ENCODE results near the gene SRP19.

The SRP19 gene

GRCh38 chr5:112870966-112871365, 9.9 kb downstream of the SRP19 start:
- H3K18ac ChIP-seq (ENCODE audit: low read length): no peak overlapping the region
- H2BK5ac ChIP-seq (ENCODE audit: low read length): no peak overlapping the region
- no peak overlapping the region for H3K4me2 ChIP-seq (ENCODE audit: insufficient read depth, low read length, poor library complexity, severe bottlenecking)
- DNase-seq (ENCODE audit: low spot score): no peak
- H2AK5ac ChIP-seq (ENCODE audit: low read depth, low read length): no peak overlapping the region
- H3K27ac ChIP-seq (replicated peaks; ENCODE audit: low read length): no peak overlapping the region
- H3K4me1 ChIP-seq (ENCODE audit: control insufficient read depth in 2 of 2, insufficient read depth in 1 of 2, low read depth in 1 of 2, low read length in 2 of 2): no peaks in the 10 kb centered on the region
- H3K9ac ChIP-seq (ENCODE audit: low read depth, low read length, poor library complexity): no peak overlapping the region
- peaks cover 9 to 85% of the 10 kb centered on the region in 2 donors for H3K36me3 ChIP-seq (replicated peaks in 1 of 2; ENCODE audit: control insufficient read depth in 2 of 2, insufficient read depth in 2 of 2, low read length in 2 of 2)
- H3K14ac ChIP-seq (ENCODE audit: low read length): no peak overlapping the region
- H2BK12ac ChIP-seq (ENCODE audit: low read length): no peak overlapping the region
- no peak overlapping the region for H3K23ac ChIP-seq (ENCODE audit: low read depth, low read length, poor library complexity)
- no peak overlapping the region for H3K4ac ChIP-seq (ENCODE audit: low read length)
- no peaks in the 10 kb centered on the region for H3K9me3 ChIP-seq (replicated peaks in 1 of 2; ENCODE audit: control insufficient read depth in 2 of 2, insufficient read depth in 1 of 2, low read depth in 1 of 2, low read length in 2 of 2)
- H2BK15ac ChIP-seq (ENCODE audit: low read length): no peak overlapping the region
- H2BK120ac ChIP-seq (ENCODE audit: low read depth, low read length): no peak overlapping the region
- H4K8ac ChIP-seq (ENCODE audit: low read depth, low read length): no peak overlapping the region
- no peaks in the 10 kb centered on the region for H3K27me3 ChIP-seq (ENCODE audit: control insufficient read depth in 3 of 3, insufficient read depth in 3 of 3, low read depth in 1 of 3, low read length in 3 of 3)
- no peak overlapping the region for H4K91ac ChIP-seq (ENCODE audit: low read depth, low read length, poor library complexity)
- H3K4me3 ChIP-seq (ENCODE audit: low read length in 2 of 2): no peak overlapping the region
- WGBS, 2 donors (ENCODE audit: extremely low coverage in 2 of 2, insufficient read length in 2 of 2, insufficient replicate concordance in 1 of 2): no CpG with 5 or more reads among the region's 3 CpGs
- peaks cover 4% of the 10 kb centered on the region for H3K79me1 ChIP-seq (ENCODE audit: low read depth, low read length)
- no peak overlapping the region for H2AFZ ChIP-seq (ENCODE audit: low read length)

GRCh38 chr5:112876362-112876761, 15.3 kb downstream of the SRP19 start:
- no peak overlapping the region for H2BK15ac ChIP-seq (ENCODE audit: low read length)
- H2BK120ac ChIP-seq (ENCODE audit: low read depth, low read length): no peak overlapping the region
- no peaks in the 10 kb centered on the region for H3K79me1 ChIP-seq (ENCODE audit: low read depth, low read length)
- H2BK12ac ChIP-seq (ENCODE audit: low read length): no peak overlapping the region
- no peak overlapping the region for H2BK5ac ChIP-seq (ENCODE audit: low read length)
- no peak overlapping the region for H4K91ac ChIP-seq (ENCODE audit: low read depth, low read length, poor library complexity)
- no CpG with 5 or more reads among the region's 2 CpGs for WGBS, 2 donors (ENCODE audit: extremely low coverage in 2 of 2, insufficient read length in 2 of 2, insufficient replicate concordance in 1 of 2)
- H3K4me3 ChIP-seq (ENCODE audit: low read length in 2 of 2): no peak overlapping the region
- H3K18ac ChIP-seq (ENCODE audit: low read length): no peak overlapping the region
- H3K4ac ChIP-seq (ENCODE audit: low read length): no peak overlapping the region
- no peak overlapping the region for H4K8ac ChIP-seq (ENCODE audit: low read depth, low read length)
- no peak overlapping the region for H2AK5ac ChIP-seq (ENCODE audit: low read depth, low read length)
- no peak overlapping the region for H2AFZ ChIP-seq (ENCODE audit: low read length)
- no peak overlapping the region for H3K27ac ChIP-seq (replicated peaks; ENCODE audit: low read length)
- no peak overlapping the region for H3K14ac ChIP-seq (ENCODE audit: low read length)
- no peak overlapping the region for H3K4me2 ChIP-seq (ENCODE audit: insufficient read depth, low read length, poor library complexity, severe bottlenecking)
- H3K27me3 ChIP-seq (ENCODE audit: control insufficient read depth in 3 of 3, insufficient read depth in 3 of 3, low read depth in 1 of 3, low read length in 3 of 3): no peaks in the 10 kb centered on the region
- no peaks in the 10 kb centered on the region for H3K9me3 ChIP-seq (replicated peaks in 1 of 2; ENCODE audit: control insufficient read depth in 2 of 2, insufficient read depth in 1 of 2, low read depth in 1 of 2, low read length in 2 of 2)
- peaks cover 4 to 83% of the 10 kb centered on the region in 2 donors for H3K36me3 ChIP-seq (replicated peaks in 1 of 2; ENCODE audit: control insufficient read depth in 2 of 2, insufficient read depth in 2 of 2, low read length in 2 of 2)
- DNase-seq (ENCODE audit: low spot score): no peak
- no peak overlapping the region for H3K23ac ChIP-seq (ENCODE audit: low read depth, low read length, poor library complexity)
- H3K4me1 ChIP-seq (ENCODE audit: control insufficient read depth in 2 of 2, insufficient read depth in 1 of 2, low read depth in 1 of 2, low read length in 2 of 2): no peaks in the 10 kb centered on the region
- H3K9ac ChIP-seq (ENCODE audit: low read depth, low read length, poor library complexity): no peak overlapping the region

GRCh38 chr5:112878101-112878500, 17.0 kb downstream of the SRP19 start:
- H3K18ac ChIP-seq (ENCODE audit: low read length): no peak overlapping the region
- H3K4ac ChIP-seq (ENCODE audit: low read length): no peak overlapping the region
- no CpG with 5 or more reads among the region's 4 CpGs for WGBS, 2 donors (ENCODE audit: extremely low coverage in 2 of 2, insufficient read length in 2 of 2, insufficient replicate concordance in 1 of 2)
- H3K9me3 ChIP-seq (replicated peaks in 1 of 2; ENCODE audit: control insufficient read depth in 2 of 2, insufficient read depth in 1 of 2, low read depth in 1 of 2, low read length in 2 of 2): no peaks in the 10 kb centered on the region
- H3K23ac ChIP-seq (ENCODE audit: low read depth, low read length, poor library complexity): no peak overlapping the region
- no peak overlapping the region for H3K4me2 ChIP-seq (ENCODE audit: insufficient read depth, low read length, poor library complexity, severe bottlenecking)
- H3K9ac ChIP-seq (ENCODE audit: low read depth, low read length, poor library complexity): no peak overlapping the region
- H3K14ac ChIP-seq (ENCODE audit: low read length): no peak overlapping the region
- no peak for DNase-seq (ENCODE audit: low spot score)
- H2BK5ac ChIP-seq (ENCODE audit: low read length): no peak overlapping the region
- no peaks in the 10 kb centered on the region for H3K27me3 ChIP-seq (ENCODE audit: control insufficient read depth in 3 of 3, insufficient read depth in 3 of 3, low read depth in 1 of 3, low read length in 3 of 3)
- H3K79me1 ChIP-seq (ENCODE audit: low read depth, low read length): no peaks in the 10 kb centered on the region
- no peak overlapping the region for H2AFZ ChIP-seq (ENCODE audit: low read length)
- H2BK12ac ChIP-seq (ENCODE audit: low read length): no peak overlapping the region
- no peak overlapping the region for H3K27ac ChIP-seq (replicated peaks; ENCODE audit: low read length)
- no peak overlapping the region for H2BK120ac ChIP-seq (ENCODE audit: low read depth, low read length)
- peaks cover 13 to 91% of the 10 kb centered on the region in 2 donors for H3K36me3 ChIP-seq (replicated peaks in 1 of 2; ENCODE audit: control insufficient read depth in 2 of 2, insufficient read depth in 2 of 2, low read length in 2 of 2)
- H4K8ac ChIP-seq (ENCODE audit: low read depth, low read length): no peak overlapping the region
- H3K4me1 ChIP-seq (ENCODE audit: control insufficient read depth in 2 of 2, insufficient read depth in 1 of 2, low read depth in 1 of 2, low read length in 2 of 2): no peaks in the 10 kb centered on the region
- H3K4me3 ChIP-seq (ENCODE audit: low read length in 2 of 2): no peak overlapping the region
- H2BK15ac ChIP-seq (ENCODE audit: low read length): no peak overlapping the region
- H2AK5ac ChIP-seq (ENCODE audit: low read depth, low read length): no peak overlapping the region
- no peak overlapping the region for H4K91ac ChIP-seq (ENCODE audit: low read depth, low read length, poor library complexity)

GRCh38 chr5:112878760-112879159, 17.7 kb downstream of the SRP19 start:
- Histone ChIP-seq H2BK120ac (ENCODE audit: low read depth, low read length) (no peak overlapping the region), H2BK15ac (ENCODE audit: low read length) (no peak overlapping the region), H3K4me1 (ENCODE audit: control insufficient read depth in 2 of 2, insufficient read depth in 1 of 2, low read depth in 1 of 2, low read length in 2 of 2) (no peaks in the 10 kb centered on the region), H2AFZ (ENCODE audit: low read length) (no peak overlapping the region), H3K18ac (ENCODE audit: low read length) (no peak overlapping the region), H3K36me3 (replicated peaks in 1 of 2; ENCODE audit: control insufficient read depth in 2 of 2, insufficient read depth in 2 of 2, low read length in 2 of 2) (peaks cover 13 to 94% of the 10 kb centered on the region in 2 donors), H4K8ac (ENCODE audit: low read depth, low read length) (no peak overlapping the region), H4K91ac (ENCODE audit: low read depth, low read length, poor library complexity) (no peak overlapping the region), H3K79me1 (ENCODE audit: low read depth, low read length) (no peaks in the 10 kb centered on the region), H2AK5ac (ENCODE audit: low read depth, low read length) (no peak overlapping the region), H3K9me3 (replicated peaks in 1 of 2; ENCODE audit: control insufficient read depth in 2 of 2, insufficient read depth in 1 of 2, low read depth in 1 of 2, low read length in 2 of 2) (no peaks in the 10 kb centered on the region), H3K27ac (replicated peaks; ENCODE audit: low read length) (no peak overlapping the region), H3K4me3 (ENCODE audit: low read length in 2 of 2) (no peak overlapping the region), H2BK12ac (ENCODE audit: low read length) (no peak overlapping the region), H3K14ac (ENCODE audit: low read length) (no peak overlapping the region), H2BK5ac (ENCODE audit: low read length) (no peak overlapping the region), H3K9ac (ENCODE audit: low read depth, low read length, poor library complexity) (no peak overlapping the region), H3K4me2 (ENCODE audit: insufficient read depth, low read length, poor library complexity, severe bottlenecking) (no peak overlapping the region), H3K23ac (ENCODE audit: low read depth, low read length, poor library complexity) (no peak overlapping the region), H3K27me3 (ENCODE audit: control insufficient read depth in 3 of 3, insufficient read depth in 3 of 3, low read depth in 1 of 3, low read length in 3 of 3) (no peaks in the 10 kb centered on the region), H3K4ac (ENCODE audit: low read length) (no peak overlapping the region)
- WGBS, 2 donors (ENCODE audit: extremely low coverage in 2 of 2, insufficient read length in 2 of 2, insufficient replicate concordance in 1 of 2): no CpG with 5 or more reads among the region's 4 CpGs
- no peak for DNase-seq (ENCODE audit: low spot score)
